Activated B cell treated with CpG ODN at 0.5 μM for 24 hours (primary cell): ENCODE data around the gene SYCP2L. TPM values are rescaled to one million over a fixed set of nuclear protein-coding genes. Genes with fewer than 3 reads are reported as not detected.

ENCODE experiments used
- ATAC-seq: fragments of 200-7000 bp; cut with Tn5 transposase; one replicate; pipeline ENCODE4 v1.10.0; 2021; ENCODE audit warnings: low read depth, mild to moderate bottlenecking, moderate library complexity
- CTCF ChIA-PET: fragments of 350-600 bp; sonication (Branson Sonifier 250); formaldehyde crosslinking; loops from one replicate; lab custom pipeline; 2021; ENCODE audit warnings: antibody characterized with exemption; lab: Charles Lee
- POLR2A ChIA-PET: fragments of 350-600 bp; sonication (Branson Sonifier 250); formaldehyde crosslinking; loops from one replicate; lab custom pipeline; 2021; ENCODE audit warnings: antibody characterized with exemption; lab: Charles Lee
- DNase-seq: peaks from one replicate; pipeline ENCODE4 v3.0.0; 2022
- H3K27ac Mint-ChIP-seq: one replicate; pipeline ENCODE4 v1.8.0; 2020; ENCODE audit warnings: mixed read lengths
- H3K27me3 Mint-ChIP-seq: one replicate; pipeline ENCODE4 v1.8.0; 2021; ENCODE audit warnings: mixed read lengths
- H3K36me3 Mint-ChIP-seq: one replicate; pipeline ENCODE4 v1.8.0; 2021; ENCODE audit warnings: low read depth, mixed read lengths
- H3K4me1 Mint-ChIP-seq: one replicate; pipeline ENCODE4 v1.8.0; 2021; ENCODE audit warnings: mixed read lengths
- H3K4me3 Mint-ChIP-seq: one replicate; pipeline ENCODE4 v1.8.0; 2020; ENCODE audit warnings: mild to moderate bottlenecking, mixed read lengths
- H3K9me3 Mint-ChIP-seq: one replicate; pipeline ENCODE4 v1.8.0; 2020; ENCODE audit warnings: mixed read lengths
- intact Hi-C: fragments of 100-400 bp; cut with micrococcal nuclease; formaldehyde crosslinking; loops from one replicate; pipeline ENCODE4 v1.15.1; 2024
- total RNA-seq: library from RNA; stranded (reverse); gene quantifications from 2 replicates; pipeline ENCODE4 v1.2.3, GENCODE V29; 2022
- TF ChIP-seq, protein P1 (sequence below): fragments of 200-600 bp; IDR thresholded peaks from one replicate; pipeline ENCODE4 v1.8.0; 2022; ENCODE audit warnings: antibody characterized with exemption, mild to moderate bottlenecking

The SYCP2L gene
- total RNA-seq, 1 donor from 2014 or later: 0.13 TPM

DNA sequence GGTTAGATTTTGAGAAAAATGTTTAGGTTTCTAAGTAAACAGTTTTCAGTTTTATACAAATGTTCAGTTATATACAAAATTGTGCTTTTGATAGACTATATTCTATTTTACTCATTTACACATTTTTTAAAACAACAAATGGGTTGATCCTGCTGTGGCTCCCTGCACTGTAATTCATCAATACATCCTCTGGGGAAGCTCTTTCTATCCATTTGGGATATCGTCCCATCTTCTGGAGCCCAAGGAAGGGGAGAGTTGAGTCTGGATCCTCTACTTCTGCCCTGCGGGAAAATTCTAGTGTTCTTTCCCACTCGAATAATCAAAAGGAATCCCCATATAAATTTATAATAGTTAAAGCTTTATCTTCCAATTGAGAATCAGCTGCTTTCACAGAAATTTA, 75.0 kb downstream of the SYCP2L start:
- no peak overlapping the region for H3K27ac Mint-ChIP-seq
- ATAC-seq (no peak), DNase-seq (no peak)
- H3K27me3 Mint-ChIP-seq: peaks cover 7% of the 10 kb centered on the region
- TF ChIP-seq, protein P1, sequence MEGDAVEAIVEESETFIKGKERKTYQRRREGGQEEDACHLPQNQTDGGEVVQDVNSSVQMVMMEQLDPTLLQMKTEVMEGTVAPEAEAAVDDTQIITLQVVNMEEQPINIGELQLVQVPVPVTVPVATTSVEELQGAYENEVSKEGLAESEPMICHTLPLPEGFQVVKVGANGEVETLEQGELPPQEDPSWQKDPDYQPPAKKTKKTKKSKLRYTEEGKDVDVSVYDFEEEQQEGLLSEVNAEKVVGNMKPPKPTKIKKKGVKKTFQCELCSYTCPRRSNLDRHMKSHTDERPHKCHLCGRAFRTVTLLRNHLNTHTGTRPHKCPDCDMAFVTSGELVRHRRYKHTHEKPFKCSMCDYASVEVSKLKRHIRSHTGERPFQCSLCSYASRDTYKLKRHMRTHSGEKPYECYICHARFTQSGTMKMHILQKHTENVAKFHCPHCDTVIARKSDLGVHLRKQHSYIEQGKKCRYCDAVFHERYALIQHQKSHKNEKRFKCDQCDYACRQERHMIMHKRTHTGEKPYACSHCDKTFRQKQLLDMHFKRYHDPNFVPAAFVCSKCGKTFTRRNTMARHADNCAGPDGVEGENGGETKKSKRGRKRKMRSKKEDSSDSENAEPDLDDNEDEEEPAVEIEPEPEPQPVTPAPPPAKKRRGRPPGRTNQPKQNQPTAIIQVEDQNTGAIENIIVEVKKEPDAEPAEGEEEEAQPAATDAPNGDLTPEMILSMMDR: no peak
- peaks cover 15% of the 10 kb centered on the region for H3K9me3 Mint-ChIP-seq
- ChIA-PET CTCF (no interaction called here), POLR2A (interaction anchor here (0.7 kb wide), 1 partner anchor 59 kb away, joined by 4 read pairs; no protein-coding TSS in a partner anchor)
- no peaks in the 10 kb centered on the region for H3K4me1 Mint-ChIP-seq
- intact Hi-C loops: no loop called here
- H3K4me3 Mint-ChIP-seq: no peak overlapping the region
- no peaks in the 10 kb centered on the region for H3K36me3 Mint-ChIP-seq

DNA sequence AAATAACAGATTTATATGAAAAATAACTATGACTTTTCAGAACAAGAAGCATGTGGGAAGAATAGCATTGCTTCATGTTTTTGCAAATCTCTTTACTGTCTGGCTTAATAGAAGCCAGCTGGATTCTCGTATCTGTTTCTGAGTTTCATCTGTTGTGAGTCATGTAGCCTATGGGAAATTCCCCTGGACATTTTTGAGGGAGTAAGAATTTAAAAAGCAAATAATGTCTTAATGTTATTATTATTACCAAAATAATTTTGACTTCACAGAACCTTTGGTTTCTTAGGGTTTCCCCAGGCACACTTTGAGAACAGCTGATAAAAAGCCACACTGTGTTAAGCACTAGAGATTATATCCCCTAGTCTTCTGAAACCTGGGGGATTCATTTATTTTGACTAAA, 75.8 kb downstream of the SYCP2L start:
- H3K27me3 Mint-ChIP-seq: peaks cover 4% of the 10 kb centered on the region
- CTCF ChIA-PET: no interaction called here
- intact Hi-C loops: no loop called here
- POLR2A ChIA-PET: no interaction called here
- TF ChIP-seq, protein P1: no peak
- peaks cover 17% of the 10 kb centered on the region for H3K9me3 Mint-ChIP-seq
- H3K36me3 Mint-ChIP-seq: no peaks in the 10 kb centered on the region
- no peak overlapping the region for H3K27ac Mint-ChIP-seq
- H3K4me3 Mint-ChIP-seq: no peak overlapping the region
- DNase-seq (no peak), ATAC-seq (no peak)
- H3K4me1 Mint-ChIP-seq: no peaks in the 10 kb centered on the region

DNA sequence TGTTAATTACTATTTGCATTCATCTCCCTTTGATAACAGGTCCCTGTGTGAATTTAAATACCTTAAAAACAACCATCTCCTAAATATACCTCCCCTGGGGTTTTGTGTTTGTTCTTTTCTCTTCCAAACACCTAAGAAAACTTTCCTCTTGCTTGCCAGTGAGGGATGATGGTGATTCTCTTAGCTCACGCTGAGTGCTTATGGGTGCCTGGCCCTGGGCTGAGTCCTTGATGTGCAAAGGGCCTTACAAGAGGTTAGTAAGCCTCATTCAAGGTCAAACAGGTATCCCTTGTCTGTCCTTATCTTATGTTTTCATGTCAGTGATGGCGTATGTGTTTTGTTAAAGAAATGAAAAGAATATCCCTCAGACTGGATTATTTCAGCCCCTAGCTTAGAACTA, 76.3 kb downstream of the SYCP2L start:
- ATAC-seq (no peak), DNase-seq (no peak)
- peaks cover 4% of the 10 kb centered on the region for H3K27me3 Mint-ChIP-seq
- no peak overlapping the region for H3K4me3 Mint-ChIP-seq
- peaks cover 21% of the 10 kb centered on the region for H3K9me3 Mint-ChIP-seq
- ChIA-PET CTCF (no interaction called here), POLR2A (no interaction called here)
- no peaks in the 10 kb centered on the region for H3K36me3 Mint-ChIP-seq
- intact Hi-C loops: no loop called here
- TF ChIP-seq, protein P1: no peak
- no peaks in the 10 kb centered on the region for H3K4me1 Mint-ChIP-seq
- no peak overlapping the region for H3K27ac Mint-ChIP-seq

DNA sequence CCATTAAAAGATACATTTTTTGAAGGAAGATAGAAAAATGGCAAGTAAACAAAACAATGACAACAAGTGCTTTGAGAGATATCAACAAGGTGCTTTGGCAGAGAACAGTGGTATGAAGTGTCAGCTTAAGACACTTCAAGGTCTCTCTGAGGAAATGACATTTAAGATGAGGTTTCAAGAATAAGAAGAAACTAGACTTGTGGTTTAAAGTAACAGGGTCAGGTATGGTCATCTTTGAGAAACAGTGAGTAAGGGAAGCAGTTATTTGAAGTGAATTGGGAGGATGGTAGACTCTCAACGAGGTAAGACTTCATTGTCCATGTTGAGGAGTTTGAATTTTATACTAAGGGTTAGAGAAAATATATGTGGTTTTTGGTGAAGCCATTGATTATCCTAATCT, 77.8 kb downstream of the SYCP2L start:
- ChIA-PET POLR2A (no interaction called here), CTCF (no interaction called here)
- TF ChIP-seq, protein P1: no peak
- no peak for ATAC-seq
- no peak overlapping the region for H3K27ac Mint-ChIP-seq
- intact Hi-C loops: no loop called here
- H3K9me3 Mint-ChIP-seq: peaks cover 21% of the 10 kb centered on the region
- no peak overlapping the region for H3K4me3 Mint-ChIP-seq
- no peaks in the 10 kb centered on the region for H3K36me3 Mint-ChIP-seq
- H3K27me3 Mint-ChIP-seq: peaks cover 4% of the 10 kb centered on the region
- no peaks in the 10 kb centered on the region for H3K4me1 Mint-ChIP-seq
- DNase-seq: no peak

DNA sequence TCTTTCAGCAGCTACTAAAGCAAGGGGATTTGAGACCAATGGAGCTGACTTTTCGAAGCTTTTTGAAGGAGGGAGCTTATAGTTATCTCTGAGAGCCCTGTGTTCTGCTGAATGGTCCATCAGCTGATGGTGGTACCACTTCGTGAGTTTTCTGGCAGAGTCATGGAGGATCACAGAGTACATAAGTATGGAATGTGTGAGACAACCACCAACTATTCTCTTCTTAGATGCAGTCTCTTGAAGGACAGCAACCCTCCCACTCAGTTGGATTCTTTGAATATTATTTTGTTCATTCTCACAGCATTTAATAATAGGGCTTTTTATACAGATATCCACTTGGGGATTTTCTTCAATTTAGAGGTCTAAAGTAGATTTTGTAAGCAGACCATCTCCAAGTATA, 81.9 kb downstream of the SYCP2L start:
- DNase-seq (no peak), ATAC-seq (no peak)
- Mint-ChIP-seq H3K27ac (no peak overlapping the region), H3K4me1 (no peaks in the 10 kb centered on the region), H3K27me3 (peaks cover 5% of the 10 kb centered on the region), H3K9me3 (peaks cover 21% of the 10 kb centered on the region), H3K4me3 (no peak overlapping the region), H3K36me3 (no peaks in the 10 kb centered on the region)
- intact Hi-C loops: no loop called here
- CTCF ChIA-PET: interaction anchor here (0.6 kb wide), 1 partner anchor 14 kb away, joined by 3 read pairs; no protein-coding TSS in a partner anchor
- TF ChIP-seq, protein P1: no peak
- POLR2A ChIA-PET: no interaction called here
